HG03039 (cell line): ENCODE results near the gene ZNF385B.

Experiments used
- ATAC-seq: cut with Tn5 transposase; IDR thresholded peaks from one replicate; pipeline ENCODE4 v1.9.1; 2021; ENCODE audit warnings: mild to moderate bottlenecking, moderate library complexity; ENCODE audit not compliant: unreplicated experiment

Gene ZNF385B

DNA sequence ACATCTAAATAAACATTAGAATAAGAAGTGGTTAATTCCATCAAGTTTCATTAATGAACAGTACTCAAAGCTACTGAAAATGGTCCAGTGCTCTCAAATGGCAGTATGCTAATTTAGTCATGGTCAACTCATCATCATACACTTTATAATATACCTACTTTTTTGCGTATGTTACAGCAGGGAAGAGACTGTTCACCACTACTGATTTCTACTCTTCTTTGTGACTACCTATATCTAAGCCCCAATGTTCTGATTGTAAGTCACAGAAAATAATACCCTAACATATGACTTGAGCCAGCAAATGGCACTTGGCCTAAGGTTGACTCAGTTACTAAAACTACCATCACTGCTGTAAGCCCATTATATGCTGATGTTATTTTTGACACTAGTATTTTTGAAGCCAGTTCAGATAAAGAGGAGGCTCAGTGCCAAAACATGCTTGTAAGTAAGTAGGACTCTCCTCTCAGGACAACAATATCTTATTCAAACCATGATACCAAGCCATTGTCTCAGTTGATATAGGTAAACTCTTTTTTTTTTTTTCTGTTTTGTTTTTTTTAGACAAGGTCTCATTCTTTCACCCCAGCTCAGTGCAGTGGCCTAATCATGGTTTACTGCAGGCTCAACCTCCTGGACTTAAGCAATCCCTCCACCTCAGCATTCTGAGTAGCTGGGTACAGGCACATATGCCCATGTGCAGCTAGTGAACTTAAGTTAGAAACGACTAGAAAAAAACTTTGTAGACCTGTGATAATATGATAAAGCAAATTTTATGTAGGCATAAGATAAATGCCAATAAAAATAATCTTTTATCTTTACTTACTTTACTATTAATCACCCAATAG lies 266.9 kb downstream of the ZNF385B start:
- no peak for ATAC-seq

- ATAC-seq: no peak
Measured at GRCh38 chr2:179593323-179593722, 268.1 kb downstream of the ZNF385B start.

- ATAC-seq: no peak
Measured at GRCh38 chr2:179592167-179592936, 269.1 kb downstream of the ZNF385B start.

GRCh38 chr2:179591690-179592089 lies 269.7 kb downstream of the ZNF385B start:
- ATAC-seq: no peak

- ATAC-seq: no peak
Measured at GRCh38 chr2:179588486-179589145, 272.8 kb downstream of the ZNF385B start.

DNA sequence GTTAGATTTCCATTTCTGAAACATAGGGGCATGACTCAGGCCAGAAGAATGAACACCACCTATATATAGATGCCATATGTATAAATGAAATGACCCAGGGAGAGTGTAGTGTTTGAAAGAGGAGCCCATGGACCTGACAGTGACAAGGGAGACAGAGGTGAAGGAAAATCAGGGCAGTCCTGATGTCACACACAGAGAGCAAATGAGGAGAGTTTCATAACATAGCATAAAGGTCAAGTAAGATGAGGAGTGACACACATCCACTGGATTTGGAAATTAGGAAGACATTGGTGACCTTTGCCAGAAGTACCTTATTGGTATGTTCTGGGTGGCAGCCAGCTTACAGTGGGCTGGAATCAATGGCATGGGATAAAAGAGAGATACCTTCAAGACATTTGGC lies 276.7 kb downstream of the ZNF385B start:
- no peak for ATAC-seq

DNA sequence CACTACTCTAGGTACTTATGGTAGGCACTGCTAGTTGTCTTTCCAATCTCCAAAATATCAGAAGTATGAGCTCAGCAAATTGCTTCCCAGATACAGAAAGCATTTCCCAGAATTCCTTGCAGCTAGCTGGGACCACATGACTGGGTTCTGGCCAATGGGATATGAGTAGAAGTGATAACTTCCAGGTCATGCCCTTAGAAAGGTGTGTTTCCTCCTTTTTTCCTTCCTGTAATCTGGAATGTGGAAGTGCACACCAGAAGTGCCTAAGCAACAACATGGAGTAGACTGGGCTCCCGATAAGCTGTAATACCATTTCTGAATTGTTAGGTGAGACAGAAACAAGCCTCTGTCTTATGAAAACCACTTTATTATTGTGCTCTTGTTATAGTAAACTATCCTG lies 279.8 kb downstream of the ZNF385B start:
- ATAC-seq: no peak

DNA sequence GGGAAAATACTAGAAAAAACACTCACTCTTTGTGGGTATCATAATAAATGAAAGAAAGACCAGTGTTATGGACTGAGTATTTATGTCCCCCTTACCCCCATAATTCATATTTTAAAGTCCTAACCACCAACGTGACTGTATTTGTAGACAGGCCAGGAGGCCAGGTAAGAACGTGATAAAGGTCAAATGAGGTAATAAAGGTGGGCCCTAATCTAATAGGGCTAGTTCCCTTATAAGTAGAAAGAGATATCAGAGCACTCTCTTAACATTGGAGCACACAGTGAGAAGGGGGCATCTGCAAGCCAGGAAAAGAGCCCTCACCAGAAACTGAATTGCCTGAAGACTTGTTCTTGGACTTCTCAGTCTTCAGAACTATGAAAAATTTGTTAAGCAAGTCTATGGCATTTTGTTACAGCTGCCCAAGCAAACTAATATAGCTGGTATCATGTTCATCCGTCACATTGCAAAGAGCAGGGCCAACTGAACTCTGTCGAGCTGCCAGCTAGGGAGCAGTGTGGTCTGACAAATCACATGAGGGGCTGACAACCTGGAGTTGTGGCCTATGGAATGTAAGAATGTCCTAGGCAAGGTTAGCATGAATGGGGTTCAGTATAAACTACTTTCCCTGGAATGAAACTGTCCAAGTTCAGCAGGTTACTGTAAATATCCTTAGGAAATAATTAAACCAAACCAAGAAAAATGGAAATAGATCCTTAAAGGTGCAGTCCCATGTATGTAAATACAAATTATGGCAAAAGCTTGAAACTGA lies 280.9 kb downstream of the ZNF385B start:
- ATAC-seq: no peak

GRCh38 chr2:179579800-179580199 lies 281.6 kb downstream of the ZNF385B start:
- ATAC-seq: no peak

- ATAC-seq: no peak
Measured at GRCh38 chr2:179578171-179578916, 283.1 kb downstream of the ZNF385B start.

DNA sequence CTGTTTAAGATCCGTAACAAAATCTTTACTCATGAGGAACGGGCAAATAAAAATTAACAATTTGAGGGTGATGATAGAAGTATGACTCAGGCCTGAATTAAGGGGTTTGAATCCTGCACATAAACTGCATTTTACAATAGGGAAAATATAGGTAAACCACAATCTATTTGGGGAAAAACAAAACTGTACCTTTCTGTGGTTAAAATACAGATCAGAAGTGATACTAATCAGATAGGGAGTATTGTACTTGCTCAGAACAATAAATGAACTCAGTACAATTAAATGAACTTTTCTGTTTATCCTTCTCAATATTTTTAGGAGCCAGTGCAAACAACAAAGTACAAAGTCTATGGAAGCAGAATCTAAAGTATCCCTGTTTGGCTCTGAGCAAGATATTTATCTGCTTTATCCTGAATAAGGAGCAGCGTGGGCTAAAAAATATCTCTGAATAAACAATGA lies 287.3 kb downstream of the ZNF385B start:
- ATAC-seq: no peak

GRCh38 chr2:179572544-179572943 lies 288.9 kb downstream of the ZNF385B start:
- ATAC-seq: no peak

- ATAC-seq: no peak
Measured at GRCh38 chr2:179571721-179572120, 289.7 kb downstream of the ZNF385B start.

GRCh38 chr2:179571252-179571651 lies 290.2 kb downstream of the ZNF385B start:
- no peak for ATAC-seq

GRCh38 chr2:179569831-179570233 lies 291.6 kb downstream of the ZNF385B start:
- ATAC-seq: no peak

DNA sequence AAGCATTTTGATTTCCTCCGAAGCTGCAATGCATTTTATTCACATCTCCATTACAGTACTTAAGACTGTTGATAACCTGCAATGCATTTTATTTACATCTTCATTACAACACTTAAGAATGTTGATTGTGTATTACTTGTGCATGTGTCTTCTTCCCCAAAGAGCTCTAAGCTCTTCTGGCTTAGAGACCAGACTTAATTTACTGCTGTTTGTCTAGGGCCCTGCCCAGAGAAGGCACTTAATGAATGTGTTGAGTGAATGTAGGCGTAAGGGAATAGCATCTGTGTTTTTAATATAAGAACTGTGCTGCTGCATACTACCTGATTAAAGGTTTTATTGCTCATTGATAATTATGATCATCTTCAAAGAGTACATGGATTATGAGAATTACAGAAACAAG lies 295.6 kb downstream of the ZNF385B start:
- no peak for ATAC-seq

GRCh38 chr2:179562330-179562885 lies 299.0 kb downstream of the ZNF385B start:
- no peak for ATAC-seq

GRCh38 chr2:179561702-179562101 lies 299.7 kb downstream of the ZNF385B start:
- ATAC-seq: no peak

GRCh38 chr2:179560257-179560735 lies 301.1 kb downstream of the ZNF385B start:
- no peak for ATAC-seq
